NCI-H526 (cell line): ENCODE results near the gene ATE1.
A peak's percentile ranks its signal among the peaks of the same experiment; 100 is the strongest.
"Not testable (repeated sequence)": the region's sequence is repeated elsewhere in the genome, so short reads cannot be mapped to it uniquely, and the experiment has no call there.

ENCODE experiments used
- DNase-seq, 2 experiments: peaks; one replicate each; lab custom pipeline; 2025; lab: John Stamatoyannopoulos, UW

The ATE1 gene

DNA sequence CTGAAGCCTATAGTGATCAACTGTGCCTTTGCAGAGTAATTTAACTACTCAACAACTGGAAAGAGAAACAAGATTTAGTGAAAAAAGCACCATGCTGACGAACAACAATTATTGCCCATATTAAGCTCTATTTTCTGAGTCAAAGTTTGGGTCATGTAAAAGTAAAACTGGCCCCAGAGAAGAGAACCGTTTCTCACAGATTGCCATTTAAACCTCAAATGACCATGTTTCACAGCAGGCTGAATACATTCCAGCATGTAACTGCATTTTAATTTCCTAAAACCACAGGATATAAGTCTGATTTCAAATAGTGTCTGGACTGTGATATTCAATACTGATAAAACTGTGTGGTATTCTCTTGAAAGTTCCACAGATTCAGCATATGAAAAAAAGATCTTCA is 140.7 kb downstream of the ATE1 start:
- no peak for DNase-seq

DNA sequence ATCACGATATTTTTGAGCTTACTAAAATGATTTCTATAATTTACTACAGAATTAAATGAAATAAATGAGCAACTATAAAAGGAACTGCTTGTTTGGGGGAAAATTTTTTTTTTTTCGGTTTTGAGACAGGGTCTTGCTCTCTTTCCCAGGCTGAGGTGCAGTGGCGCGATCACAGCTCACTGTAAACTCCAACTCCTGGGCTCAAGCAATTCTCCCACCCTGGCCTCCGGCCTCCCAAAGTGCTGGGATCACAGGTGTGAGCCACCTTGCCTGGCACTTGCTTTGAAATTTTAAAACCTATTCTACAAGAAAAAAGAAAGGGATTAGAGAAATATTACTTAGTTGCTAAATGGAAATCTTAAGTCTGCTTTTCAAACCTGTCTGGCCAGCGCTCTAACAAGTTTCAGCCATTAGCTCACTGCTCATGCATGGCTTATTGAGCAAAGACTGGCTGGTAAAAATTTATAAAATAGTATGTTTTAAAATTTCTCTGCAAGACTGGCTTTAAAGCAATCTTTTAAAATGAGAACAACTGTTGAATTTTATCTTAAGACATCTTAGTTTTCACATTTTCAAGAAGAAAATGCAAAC is 144.0 kb downstream of the ATE1 start:
- no peak for DNase-seq

DNA sequence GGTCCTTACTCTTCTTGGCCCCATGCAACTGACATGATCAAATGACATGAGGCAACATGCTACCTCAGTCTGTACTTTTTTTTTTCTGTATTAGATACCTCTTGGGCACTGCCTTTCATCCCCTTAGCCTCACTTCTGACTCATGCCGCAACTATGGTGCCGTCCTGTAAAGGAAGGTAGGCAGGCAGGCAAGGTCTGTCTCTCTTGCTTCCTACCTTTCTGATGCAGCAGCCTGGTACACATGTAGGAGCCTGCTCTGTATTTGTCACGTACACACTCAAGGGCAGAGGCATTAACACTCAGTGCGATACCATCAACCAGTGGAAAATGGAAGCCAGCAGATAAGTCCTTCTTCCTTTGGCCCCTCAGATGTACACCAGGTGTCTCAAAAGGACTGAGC is 146.7 kb downstream of the ATE1 start:
- DNase-seq: no peak

DNA sequence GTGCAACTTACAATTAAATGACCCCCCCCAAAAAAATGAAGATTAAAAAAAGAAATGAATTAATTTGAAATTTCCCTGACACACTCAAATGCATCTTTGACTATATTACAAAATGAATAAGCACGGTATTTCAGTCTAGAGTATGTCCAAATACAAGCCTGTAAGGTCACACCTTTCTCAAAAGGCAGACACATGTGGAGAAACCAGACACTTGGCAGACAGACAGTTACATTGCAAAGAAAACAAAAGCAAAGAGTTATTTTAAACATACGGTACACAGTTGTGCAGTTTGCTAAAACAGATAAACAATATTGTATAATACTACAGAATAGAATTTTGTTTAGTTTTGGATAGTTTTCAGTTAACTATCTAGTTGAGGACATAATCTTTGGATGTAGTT is 153.0 kb downstream of the ATE1 start:
- no peak for DNase-seq

DNA sequence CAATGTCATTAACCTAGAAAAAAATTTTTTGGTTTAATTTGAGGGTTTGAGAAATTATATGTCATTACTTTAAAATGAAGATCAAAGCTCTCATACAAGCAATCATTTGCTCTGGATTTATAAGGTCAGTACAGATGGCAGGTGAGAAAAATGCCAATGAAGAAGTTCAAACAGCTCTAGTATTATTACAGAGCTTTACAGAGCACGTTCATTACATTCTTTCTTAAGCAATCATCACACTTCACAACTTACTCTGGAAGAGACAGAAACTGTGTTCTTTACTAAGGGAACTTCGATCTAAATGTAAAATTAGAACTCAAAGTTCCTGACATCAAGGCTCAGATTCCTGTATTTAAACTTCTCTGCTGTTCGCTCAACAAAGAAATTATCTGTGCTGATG is 153.4 kb downstream of the ATE1 start:
- no peak for DNase-seq

DNA sequence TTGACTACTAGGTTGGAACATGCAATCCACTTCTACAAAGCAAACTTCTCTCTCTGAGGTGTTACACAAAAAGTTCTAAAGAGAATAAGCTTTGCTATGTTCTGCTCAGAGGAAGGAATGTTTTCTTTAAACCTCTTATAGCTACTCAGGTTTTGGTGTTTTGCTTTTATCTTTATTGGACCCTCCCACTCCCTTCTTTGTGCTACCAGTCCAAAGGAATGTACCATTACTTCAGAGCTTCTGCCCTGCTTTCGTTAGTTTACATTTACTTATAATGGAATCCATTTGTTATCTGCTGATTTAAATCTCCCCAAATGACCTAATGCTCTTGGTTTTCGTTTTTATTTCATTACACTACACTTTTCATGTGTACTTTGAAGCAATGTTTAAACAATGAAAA is 154.9 kb downstream of the ATE1 start:
- no peak for DNase-seq

DNA sequence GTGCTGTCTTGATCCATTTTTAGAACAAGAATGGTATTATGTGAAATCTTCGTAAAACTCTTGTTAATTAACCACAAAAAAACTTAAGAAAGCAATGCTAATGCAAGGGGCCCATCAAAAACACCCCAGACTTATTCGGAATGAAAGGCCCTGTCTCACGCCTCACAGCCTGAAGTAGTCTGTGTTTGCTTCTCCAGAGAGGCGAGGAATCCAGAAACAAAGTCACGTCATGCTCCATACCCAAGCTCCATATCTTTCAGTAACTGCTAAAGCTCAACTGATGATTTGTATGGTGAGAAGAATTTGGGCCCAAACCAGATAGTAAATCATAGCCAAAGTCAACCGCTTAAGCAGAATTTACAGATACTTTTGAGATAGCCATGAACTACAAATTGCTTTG is 155.4 kb downstream of the ATE1 start:
- no peak for DNase-seq

DNA sequence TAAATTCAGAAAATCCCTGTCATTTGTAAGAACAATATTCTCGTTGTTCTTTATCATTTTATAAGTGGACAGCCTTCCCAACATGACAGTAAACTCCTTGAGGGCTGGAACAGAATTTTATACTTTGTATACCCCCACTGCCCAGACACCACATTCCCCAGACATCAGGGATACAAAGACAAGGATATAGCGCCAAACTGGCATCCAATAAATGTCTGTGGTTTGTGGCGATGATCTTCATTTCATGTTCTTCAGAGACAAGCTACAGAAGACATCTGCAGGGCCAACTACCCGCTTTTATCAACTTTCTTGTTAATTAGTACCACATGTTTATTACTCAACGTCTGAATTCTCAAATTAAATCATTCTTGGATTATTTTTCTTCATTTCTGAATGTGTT is 155.9 kb downstream of the ATE1 start:
- DNase-seq: no peak

DNA sequence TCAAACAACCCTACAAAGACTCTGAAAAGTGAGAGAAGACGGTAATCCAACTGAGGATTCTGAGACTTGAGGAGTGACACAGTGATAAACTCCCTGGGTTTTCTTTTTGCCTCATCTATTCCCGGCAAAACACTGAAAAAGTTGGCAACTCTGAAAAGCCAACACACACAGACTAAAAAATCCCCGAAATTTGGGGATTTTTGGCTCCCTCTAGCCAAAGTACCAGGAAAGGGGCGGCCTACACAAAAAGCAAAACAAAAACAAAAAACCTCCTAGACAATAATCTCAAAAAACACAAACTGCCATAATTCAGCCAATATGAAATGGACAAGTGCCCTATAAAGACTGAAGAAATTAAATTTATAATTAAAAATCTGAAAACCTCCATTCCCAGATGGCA is 161.4 kb downstream of the ATE1 start:
- DNase-seq: no peak

DNA sequence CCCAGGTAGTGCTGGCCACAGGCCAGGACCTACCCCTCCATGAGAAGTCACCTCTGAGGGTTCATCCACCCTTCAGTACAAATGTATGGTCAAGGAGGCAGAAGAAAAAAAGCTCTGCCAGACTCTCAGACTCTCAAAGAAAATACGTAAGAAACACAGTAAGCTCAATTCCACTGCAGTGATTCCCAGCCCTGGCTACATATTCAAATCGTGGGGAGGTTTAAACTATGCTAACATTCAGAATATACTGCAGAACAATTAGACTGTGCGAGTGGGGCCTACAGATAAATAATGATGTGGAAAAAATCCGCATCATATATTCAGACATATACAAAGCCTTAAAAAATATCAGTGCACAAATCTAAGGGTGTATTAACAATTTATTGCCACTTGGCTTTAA is 162.6 kb downstream of the ATE1 start:
- DNase-seq: no peak

DNA sequence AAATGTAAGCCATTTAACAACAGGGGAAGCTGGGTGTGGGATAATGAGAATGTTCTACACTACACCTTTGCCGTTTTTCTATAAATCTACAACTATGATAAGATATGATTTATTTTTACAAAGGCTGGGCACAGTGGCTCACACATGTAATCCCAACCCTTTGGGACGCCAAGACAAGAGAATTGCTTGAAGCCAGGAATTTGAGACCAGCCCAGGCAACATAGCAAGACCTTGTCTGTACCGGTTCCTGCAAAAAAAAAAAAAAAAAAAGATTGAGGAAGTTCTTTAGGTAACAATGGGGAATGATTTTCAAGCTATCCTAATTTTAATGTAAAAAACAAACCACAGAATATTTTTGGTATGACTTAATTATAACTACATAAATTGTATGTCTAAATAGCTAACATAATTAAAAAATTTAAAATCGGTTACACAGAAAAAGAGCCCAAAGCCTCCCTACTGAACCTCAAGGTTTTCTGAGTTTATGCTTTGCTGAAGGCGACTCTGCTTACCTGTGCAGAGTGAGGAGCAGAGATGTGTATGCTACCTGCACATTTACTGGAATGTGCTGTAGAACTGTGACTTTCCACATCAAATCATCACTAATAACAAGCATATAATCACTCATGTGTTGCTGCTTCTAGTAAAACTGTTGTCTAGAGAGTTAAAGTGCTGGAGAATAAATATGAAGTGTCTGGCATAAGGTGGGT is 163.4 kb downstream of the ATE1 start:
- DNase-seq: no peak

DNA sequence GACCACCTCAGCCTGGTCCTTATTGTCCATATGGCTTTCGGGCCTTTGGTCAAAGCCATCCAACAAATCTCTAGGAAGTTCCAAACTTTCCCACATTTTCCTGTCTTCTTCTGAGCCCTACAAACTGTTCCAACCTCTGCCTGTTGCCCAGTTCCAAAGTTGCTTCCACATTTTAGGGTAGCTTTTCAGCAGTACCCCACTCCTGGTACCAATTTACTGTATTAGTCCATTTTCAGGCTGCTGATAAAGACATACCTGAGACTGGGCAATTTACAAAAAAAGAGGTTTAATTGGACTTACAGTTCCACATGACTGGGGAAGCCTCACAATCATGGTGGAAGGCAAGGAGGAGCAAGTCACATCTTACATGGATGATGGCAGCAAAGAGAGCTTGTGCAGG is 170.6 kb downstream of the ATE1 start:
- DNase-seq: not testable (repeated sequence)

DNA sequence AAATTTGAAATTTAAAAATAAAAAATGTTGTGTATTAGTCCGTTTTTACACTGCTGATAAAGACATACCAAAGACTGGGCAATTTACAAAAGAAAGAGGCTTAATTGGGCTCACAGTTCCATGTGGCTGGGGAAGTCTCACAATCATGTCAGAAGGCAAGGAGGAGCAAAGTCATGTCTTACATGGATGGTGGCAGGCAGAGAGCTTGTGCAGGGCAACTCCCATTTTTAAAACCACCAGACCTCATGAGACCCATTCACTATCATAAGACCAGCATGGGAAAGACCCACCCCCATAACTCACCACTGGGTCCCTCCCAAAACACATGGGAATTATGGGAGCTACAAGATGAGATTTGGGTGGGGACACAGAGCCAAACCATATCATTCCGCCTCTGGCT is 172.3 kb downstream of the ATE1 start:
- DNase-seq: not testable (repeated sequence)

DNA sequence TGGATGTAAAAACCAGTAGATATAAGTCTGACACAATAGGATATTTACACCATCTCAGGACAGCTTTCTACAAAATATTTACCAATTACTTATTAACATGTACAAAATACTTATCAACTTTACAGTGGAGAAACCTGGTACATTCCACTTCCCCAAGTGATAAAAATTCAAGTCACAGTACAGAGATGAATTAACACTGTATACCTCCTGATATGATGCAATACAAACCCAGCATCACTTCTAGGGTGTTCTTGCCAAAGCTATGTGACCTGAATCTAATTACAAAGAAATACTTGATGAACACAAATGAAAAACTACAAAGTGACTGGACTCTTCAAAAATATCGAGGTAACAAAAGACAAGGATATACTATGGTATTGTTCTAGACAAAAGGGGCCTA is 173.2 kb downstream of the ATE1 start:
- no peak for DNase-seq

DNA sequence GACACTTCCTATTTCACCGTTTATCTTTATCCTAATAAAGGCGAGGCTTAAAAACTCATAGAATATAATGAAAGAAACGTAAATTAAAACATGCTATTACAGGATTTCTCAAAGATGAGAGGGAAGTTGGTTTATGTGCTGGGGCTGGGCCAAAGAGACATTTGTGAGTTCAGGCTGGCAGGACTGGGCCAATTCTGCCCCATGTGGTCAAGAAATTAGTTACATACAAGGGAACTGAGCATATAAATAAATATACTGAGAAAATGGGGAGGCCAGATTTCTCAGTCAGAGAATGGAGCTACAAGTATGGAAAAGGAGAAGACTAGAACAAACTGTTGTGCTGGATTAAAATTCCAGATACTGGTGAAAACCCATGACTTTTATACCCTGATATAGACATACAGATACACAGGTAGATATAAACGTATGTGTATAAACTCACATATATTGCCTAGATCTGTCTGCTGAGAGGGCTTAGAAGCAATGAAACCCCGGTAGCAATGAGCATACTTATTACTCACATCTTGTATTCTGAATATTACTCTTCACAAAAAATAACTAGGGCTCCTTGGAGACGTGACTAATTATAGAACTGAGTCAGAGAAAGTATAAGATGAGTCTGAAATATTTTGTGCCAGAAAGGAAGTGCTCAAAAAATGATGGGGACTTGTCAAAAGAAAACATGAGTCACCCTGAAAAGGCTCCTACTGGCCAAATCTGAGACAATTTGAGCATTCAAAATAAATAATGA is 173.9 kb downstream of the ATE1 start:
- DNase-seq: peak in 1 of 2 experiments; percentile 7

DNA sequence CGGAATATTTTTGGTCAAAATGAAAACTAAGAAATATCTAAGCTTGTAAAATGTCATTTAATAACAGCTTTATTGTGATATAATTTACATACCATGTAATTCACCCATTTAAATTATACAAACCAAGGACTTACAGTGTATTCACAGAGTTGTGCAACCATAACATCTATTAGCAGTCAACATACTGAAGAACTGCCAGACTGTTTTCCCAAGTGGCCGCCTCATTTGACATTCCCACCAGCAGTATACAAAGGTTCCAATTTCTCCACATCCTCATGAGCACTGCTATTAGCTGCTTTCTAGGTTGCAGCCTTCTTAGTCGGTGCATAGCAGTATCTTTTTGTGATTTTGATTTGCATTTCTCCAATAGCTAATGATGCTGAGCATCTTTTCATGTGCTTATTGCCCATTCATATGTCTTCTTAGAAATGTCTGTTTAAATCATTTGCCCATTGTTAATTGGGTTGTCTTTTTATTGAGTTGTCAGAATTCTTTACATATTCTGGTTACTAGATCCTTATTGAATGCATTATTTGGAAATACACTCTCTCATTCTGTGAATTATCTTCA is 176.6 kb downstream of the ATE1 start:
- DNase-seq: no peak

DNA sequence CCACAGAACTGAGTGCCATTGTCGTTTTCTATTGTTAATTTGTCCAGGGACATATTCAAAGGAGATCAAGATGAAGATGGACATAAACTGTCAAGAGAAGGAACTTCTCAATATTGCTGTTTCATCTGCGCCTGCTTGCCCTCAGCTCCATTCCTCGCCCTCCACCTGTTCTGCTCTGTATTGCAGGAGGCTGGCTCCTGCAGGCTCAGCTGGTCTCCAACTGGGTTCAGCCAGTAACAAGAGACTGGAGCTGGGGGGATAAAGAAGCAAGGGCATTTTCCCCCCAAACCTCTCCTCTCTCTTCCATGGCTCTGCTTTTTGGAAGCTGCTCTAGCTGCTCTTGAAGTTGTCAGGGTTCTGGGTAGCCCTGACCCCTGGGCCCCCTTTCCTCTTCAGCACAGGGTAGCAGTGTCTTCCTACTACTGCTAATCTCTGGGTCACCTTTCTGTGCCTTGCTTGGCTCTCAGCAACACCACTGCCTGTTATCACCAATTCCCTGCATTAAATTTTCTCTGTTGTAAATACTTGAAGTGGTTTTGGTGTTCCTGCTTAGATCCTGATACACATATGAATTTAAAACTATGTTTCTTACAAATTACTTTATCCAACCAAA is 180.6 kb downstream of the ATE1 start:
- DNase-seq: no peak

DNA sequence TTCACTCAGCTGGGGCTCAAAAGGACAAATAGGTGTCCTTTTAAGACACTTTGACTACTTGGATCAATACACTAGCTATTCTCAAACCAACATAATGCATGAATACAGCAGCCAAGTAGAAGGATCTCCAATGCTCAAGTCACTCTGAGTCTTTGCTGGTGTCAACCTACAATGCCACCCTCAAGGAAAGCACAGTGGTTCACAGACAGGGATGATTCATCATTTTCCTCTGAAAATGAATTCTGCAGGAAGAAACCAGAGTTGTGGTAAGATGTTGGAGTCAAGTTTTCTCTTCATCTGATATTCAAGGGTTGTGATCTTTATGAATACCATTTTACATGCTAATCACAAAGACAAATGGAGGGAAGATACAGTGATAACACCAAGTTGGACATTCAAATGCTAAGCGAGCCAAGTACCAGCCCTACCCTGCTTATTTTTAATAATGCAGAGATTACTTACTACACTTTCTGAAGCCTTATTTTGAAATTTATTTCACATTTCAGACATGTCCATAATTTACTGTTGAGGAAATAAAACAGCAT is 186.5 kb downstream of the ATE1 start:
- no peak for DNase-seq

DNA sequence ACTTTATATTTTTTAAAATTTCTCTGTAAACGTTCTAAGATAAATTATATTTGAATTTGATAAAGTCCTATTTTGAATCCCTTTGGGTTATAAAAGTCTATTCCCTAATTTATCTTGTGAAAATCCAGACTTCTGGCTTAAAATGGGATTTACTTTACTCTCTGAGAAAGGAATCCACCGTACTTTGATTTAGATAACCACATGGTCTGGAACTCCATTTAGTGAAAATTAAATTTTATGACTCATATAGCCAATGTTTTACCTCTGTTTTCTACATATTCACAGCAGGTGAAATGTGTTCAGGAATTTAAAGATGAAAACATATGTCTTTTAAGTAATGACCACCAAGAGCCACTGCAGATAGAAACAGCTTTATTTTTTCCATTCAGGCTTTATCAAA is 187.8 kb downstream of the ATE1 start:
- no peak for DNase-seq

DNA sequence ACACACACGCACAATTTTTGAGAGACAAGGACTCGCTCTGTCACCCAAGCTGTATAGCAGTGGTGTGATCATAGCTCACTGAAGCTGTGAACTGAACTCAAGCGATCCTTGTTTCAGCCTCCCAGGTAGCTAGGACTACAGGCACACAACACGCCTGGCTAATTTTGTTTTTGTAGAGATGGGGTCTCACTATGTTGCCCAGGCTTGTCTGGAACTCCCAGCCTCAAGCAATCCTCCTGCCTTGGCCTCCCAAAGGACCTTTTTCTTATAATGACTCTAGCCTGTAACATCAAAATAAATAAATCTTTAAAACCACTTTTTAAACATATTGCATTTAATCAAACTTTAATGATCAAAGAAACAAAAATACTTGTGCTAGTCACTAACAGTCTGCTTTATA is 188.7 kb downstream of the ATE1 start:
- DNase-seq: no peak

DNA sequence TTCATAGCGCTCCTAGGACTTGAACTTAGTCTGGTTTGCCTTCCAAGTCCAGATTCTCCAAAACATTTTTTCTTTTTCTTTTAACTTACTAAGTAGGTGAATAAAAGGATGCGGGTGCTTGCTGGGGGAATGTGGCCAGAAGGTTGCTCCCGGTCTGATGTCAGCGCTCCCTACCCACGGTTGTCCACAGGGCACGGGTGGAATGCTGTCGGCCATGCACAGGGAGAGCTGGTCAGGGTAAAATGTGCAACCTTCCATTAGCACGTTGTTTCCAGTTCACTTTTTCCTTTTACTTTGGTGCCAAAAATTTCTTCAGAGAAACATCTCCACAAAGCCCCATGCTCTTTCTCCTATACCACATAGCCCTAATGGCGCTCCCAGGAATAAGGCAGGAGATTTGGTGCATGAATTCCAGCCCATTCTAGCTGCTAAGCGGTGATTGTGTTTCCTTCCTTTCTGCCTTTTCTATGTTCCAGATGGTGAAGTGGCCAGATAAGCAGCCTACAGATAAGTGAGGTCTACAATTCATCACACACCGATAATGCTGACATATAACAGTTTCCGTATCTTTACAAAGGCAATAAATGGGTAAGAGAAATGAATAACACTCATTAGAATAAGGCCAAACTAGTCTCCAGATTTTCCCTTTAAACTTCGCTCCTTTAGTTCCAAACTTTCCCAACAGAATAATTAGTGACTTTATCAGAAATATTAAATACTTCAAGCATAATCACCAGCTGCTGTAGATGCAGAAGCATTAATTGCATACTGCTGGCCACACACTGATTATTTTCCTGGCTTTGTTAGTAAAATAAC is 191.3 kb downstream of the ATE1 start:
- DNase-seq: no peak

DNA sequence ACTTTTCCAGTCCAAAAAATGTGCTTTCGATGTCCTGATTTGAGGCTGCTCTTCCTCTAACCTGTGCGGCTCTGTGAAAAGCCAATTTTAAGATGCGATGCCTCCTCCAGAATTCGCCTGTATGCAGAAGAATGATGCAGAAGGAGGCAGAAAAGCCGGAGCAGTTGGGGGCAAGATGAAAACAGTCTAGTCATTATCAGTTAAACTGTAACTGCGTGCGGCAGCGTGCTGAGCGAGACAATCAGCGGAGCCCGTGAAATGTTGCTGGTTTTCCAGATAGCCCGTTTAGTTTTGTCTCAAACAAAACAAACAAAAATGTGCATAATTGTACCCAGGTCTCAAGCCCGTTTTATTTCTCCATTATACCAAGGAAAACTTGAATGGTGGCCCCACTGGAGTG is 192.6 kb downstream of the ATE1 start:
- no peak for DNase-seq
